Bone marrow (tissue), 2 donors: Measurements from ENCODE around the gene RHBDL3.
A peak's percentile ranks its signal among the peaks of the same experiment; 100 is the strongest.
"Not testable (repeated sequence)": the region's sequence is repeated elsewhere in the genome, so short reads cannot be mapped to it uniquely, and the experiment has no call there.

Source experiments
- DNase-seq, 2 donors: peaks; one replicate each; lab custom pipeline; 2025; lab: John Stamatoyannopoulos, UW

The RHBDL3 gene

DNA sequence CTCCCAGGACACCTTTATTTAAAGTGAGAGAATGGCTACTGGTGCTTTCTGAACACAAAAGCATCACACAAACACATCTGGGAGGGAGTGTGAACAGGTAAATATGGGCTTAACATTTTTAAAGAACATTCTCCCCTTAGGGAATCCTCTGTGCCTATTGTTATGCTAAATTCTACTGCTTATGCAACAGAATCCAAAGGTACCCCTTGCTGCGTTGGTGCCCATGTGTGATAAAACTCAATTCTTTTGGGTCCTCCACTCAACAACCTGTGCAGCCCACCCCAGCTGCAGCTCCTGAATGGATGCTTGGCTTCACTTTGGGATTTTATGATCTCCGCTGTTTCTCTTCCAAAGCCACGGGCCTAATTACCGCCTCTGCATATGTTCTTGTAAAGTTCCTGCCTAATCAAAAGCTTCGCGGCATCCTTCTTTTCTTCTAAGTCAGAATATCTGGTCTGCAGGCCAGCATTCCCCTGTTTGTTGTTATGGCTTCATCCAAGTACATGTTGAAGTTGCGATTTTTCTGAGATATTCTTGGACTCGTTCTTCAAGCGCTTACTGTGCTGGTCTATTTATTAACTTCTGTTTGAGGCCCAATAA lies 23.9 kb downstream of the RHBDL3 start:
- no peak for DNase-seq

DNA sequence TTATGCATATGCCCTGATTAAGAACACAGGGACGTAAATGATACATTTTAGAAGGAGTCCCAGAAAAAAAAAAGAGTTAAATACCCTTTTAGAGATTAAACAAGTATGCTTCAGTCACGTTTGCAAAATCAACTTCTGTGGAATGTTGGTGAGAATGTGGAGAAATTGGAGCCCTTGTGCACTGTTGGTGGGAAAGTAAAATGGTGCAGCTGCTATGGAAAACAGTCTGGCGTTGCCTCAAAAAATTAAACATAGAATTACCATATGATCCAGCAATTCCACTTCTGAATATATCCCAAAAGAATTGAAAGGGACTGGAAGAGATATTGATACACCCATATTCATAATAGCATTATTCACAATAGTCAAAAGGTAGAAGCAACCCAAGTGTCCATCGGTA lies 26.5 kb downstream of the RHBDL3 start:
- no peak for DNase-seq

- DNase-seq: no peak
Measured at GRCh38 chr17:32297424-32297823, 31.8 kb downstream of the RHBDL3 start.

DNA sequence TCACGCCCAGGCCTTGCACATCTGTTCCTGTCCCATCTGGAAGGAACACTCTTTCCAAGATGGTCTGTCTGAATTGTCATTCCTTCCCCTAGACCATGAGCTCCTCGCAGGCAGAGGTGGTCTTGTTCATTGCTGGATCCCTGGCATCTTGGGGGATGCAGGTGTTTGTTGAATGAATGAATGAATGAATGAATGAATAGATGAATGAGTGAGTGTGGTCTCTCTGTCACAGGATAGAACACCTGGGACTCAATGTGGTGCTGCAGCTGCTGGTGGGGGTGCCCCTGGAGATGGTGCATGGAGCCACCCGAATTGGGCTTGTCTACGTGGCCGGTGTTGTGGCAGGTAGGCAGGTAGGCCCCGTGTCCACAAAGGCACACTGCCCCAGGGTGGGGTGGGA lies 32.2 kb downstream of the RHBDL3 start:
- no peak for DNase-seq

GRCh38 chr17:32298298-32298697 lies 32.7 kb downstream of the RHBDL3 start:
- DNase-seq: no peak

- DNase-seq: no peak
Measured at GRCh38 chr17:32298721-32299579, 33.3 kb downstream of the RHBDL3 start.

GRCh38 chr17:32299580-32300164 lies 34.0 kb downstream of the RHBDL3 start:
- no peak for DNase-seq

GRCh38 chr17:32302037-32302436 lies 36.4 kb downstream of the RHBDL3 start:
- DNase-seq: no peak

- no peak for DNase-seq
Measured at GRCh38 chr17:32302860-32303649, 37.4 kb downstream of the RHBDL3 start.

DNA sequence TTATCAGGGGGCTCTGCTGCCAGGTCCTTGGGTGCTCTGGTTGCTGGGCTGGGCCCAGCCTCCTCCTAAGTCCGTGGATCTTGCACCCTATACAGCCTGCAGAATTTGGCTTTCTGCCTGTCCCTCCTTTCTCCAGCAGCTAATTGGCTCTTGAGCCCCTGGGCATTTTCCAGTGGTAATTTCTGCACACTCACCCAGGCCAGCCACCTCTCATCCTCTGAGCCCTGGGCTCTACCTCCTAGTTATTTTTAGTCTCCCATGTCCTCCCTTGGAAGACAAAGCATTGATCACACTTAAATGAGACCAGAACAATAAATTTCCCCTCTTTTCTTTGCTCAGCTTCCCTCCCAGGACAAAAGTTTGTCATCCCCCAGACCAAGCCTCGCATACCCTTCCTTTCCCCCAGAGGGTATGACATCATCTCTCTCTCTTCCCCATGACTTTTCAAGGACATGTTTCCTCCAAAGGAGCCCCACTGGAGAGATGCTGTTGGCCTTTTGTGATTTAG lies 38.2 kb downstream of the RHBDL3 start:
- no peak for DNase-seq

DNA sequence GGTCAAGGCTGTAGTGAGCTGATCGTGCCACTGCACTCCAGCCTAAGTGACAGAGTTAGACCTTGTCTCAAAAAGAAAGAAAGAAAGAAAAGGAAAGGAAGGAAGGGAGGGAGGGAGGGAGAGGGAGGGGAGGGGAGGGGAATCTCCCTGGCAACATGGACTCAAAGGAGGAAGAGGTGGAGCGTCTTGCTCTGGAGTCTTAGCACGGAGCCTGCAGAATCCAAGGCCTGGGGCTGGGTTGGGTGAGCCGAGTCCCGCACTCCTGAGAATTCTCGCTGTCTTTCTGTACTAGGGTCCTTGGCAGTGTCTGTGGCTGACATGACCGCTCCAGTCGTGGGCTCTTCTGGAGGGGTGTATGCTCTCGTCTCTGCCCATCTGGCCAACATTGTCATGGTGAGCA lies 39.4 kb downstream of the RHBDL3 start:
- no peak for DNase-seq

DNA sequence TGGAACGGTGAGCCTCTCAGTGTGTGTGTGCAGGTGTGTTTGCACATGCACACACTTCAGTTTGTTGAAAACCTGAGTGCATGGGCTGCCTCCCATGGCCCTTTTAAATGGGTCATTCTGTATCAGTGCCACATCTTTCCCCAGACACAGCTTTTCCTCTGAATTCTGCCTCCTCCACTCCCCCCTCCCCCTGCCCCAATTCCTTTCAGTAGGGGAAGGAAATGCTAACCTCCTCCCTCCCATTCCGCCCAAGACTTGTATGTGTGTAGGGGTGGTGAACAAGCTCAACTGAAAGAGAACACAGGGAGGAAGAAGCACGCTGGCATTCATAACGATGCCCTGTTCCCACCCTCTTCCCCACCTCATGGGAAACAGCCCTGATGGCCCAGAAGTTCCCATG lies 42.0 kb downstream of the RHBDL3 start:
- peak in 1 of 2 donors; percentile 22 for DNase-seq

GRCh38 chr17:32311028-32311536 lies 45.5 kb downstream of the RHBDL3 start:
- no peak for DNase-seq

GRCh38 chr17:32314636-32315035 lies 49.0 kb downstream of the RHBDL3 start:
- DNase-seq: peak in 1 of 2 donors; percentile 37

DNA sequence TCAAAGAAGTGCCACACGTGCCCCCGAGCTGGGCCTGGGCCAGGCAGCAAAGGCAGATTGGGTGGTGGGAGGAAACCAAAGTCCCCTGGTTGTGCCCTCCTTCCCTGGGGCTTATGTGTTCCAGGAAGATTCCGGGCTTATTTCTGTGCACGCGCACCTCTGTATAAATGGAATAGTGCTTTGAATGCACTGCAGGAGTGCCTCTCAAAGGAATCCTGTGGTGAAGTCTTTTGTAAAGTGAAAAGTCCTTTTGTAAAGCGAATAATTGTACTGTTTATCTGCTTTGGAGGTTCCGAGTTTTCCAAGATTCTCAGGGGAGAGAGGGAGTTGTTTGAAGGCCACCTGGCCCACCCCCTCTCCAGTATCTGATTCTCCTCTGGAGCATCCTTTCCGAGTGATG lies 49.5 kb downstream of the RHBDL3 start:
- DNase-seq: no peak

GRCh38 chr17:32316653-32317052 lies 51.0 kb downstream of the RHBDL3 start:
- DNase-seq: not testable (repeated sequence)

DNA sequence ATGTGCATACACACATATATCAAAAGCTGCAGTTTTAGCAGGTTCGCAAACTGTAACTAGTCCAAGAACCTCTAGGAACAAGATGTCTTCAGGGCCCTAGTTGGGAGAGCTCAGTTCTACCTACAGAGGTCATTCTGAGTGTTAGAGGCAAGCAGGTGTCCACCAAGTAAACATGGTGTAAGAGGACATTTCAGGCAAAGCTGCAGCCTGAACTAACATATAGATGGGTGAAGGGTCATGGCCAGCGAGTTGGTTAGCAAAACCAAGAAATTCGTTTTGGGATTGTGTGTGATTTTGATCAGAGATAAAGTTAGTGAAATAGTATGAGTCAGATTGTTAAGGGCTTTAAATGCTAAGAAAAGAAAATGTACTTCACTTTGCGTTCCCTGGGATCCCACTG lies 51.7 kb downstream of the RHBDL3 start:
- no peak for DNase-seq

GRCh38 chr17:32318071-32318470 lies 52.4 kb downstream of the RHBDL3 start:
- DNase-seq: no peak

- DNase-seq: peak; percentile 55 to 74
Measured at GRCh38 chr17:32319548-32319905, 53.9 kb downstream of the RHBDL3 start.

GRCh38 chr17:32320080-32320479 lies 54.4 kb downstream of the RHBDL3 start:
- not testable (repeated sequence) for DNase-seq

- DNase-seq: no peak
Measured at GRCh38 chr17:32320847-32321246, 55.2 kb downstream of the RHBDL3 start.

DNA sequence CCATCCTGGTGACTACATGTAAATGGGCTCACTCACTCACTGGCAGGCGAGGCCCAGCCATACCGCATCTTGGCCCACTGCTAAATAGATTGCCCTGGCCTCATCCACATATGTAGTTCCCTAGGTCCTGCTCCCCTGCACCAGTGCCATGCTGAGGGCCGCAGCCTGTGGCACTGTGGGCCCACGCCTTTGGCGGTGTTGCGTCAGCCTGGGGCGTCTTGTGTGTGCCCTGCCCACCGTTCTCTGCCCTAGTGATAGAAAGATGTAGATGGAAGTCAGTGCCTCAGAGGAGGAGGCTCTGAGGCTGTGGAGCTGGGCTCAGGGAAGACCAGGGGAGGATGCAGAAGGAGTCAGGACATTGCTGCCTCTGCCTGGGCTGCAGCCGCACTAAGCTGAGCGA lies 57.4 kb downstream of the RHBDL3 start:
- no peak for DNase-seq
